HG03571 (cell line): ENCODE measurements around the gene RAD51B.
"Not testable (repeated sequence)": the region's sequence is repeated elsewhere in the genome, so short reads cannot be mapped to it uniquely, and the experiment has no call there.

ENCODE experiments used
- ATAC-seq: cut with Tn5 transposase; IDR thresholded peaks from one replicate; pipeline ENCODE4 v1.9.1; 2021; ENCODE audit not compliant: unreplicated experiment

Gene RAD51B

GRCh38 chr14:68246074-68246785, 426.7 kb downstream of the RAD51B start:
- ATAC-seq, result no peak

- ATAC-seq, result no peak
Observed at GRCh38 chr14:68246786-68247105, 427.2 kb downstream of the RAD51B start.

- ATAC-seq, result no peak
Observed at GRCh38 chr14:68247274-68247673, 427.7 kb downstream of the RAD51B start.

GRCh38 chr14:68247676-68248268, 428.2 kb downstream of the RAD51B start:
- ATAC-seq, result no peak

- no peak for ATAC-seq
Observed at GRCh38 chr14:68248481-68249255, 429.1 kb downstream of the RAD51B start.

- no peak for ATAC-seq
Observed at GRCh38 chr14:68249661-68250451, 430.3 kb downstream of the RAD51B start.

- ATAC-seq, result no peak
Observed at GRCh38 chr14:68250927-68251768, 431.6 kb downstream of the RAD51B start.

- ATAC-seq, result no peak
Observed at GRCh38 chr14:68251769-68252100, 432.2 kb downstream of the RAD51B start.

GRCh38 chr14:68253160-68253780, 433.7 kb downstream of the RAD51B start:
- ATAC-seq, result no peak

- ATAC-seq, result no peak
Observed at GRCh38 chr14:68253878-68254528, 434.4 kb downstream of the RAD51B start.

GRCh38 chr14:68254669-68255527, 435.3 kb downstream of the RAD51B start:
- ATAC-seq, result no peak

GRCh38 chr14:68255693-68256178, 436.2 kb downstream of the RAD51B start:
- no peak for ATAC-seq

GRCh38 chr14:68257969-68258368, 438.4 kb downstream of the RAD51B start:
- no peak for ATAC-seq

GRCh38 chr14:68258995-68259394, 439.4 kb downstream of the RAD51B start:
- not testable (repeated sequence) for ATAC-seq

- ATAC-seq, result no peak
Observed at GRCh38 chr14:68260121-68260520, 440.5 kb downstream of the RAD51B start.

GRCh38 chr14:68261092-68261842, 441.7 kb downstream of the RAD51B start:
- ATAC-seq, result no peak

- ATAC-seq, result no peak
Observed at GRCh38 chr14:68262567-68262966, 443.0 kb downstream of the RAD51B start.
